ENCODE data around the gene SERPINA9.

DNA sequence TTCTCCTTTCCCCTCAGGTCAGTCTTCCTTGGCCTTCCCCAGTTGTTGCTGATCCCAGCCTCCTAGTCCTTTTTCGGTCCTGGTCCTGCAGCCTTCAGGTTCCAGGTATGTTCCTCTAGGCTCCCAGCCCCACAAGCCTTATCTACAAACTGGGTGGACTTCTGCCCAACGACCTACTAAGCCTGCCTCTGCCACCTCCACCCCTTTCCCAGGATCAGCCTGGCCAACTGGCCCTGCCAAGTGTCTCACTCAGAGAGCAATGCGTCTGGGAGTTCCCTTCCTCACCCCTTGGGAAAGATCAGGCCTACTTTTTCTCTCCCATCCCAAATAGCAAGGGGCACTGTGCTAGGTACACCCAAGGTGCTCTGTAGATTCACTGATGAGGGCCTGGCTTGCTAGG lies 33.4 kb upstream of the SERPINA9 start, which contains the start of gene SERPINA12:
- TF ChIP-seq JUND (IDR thresholded peaks at IDR 0.05) (no peak), POLR2AphosphoS5 (IDR thresholded peaks at IDR 0.05; ENCODE audit: low read depth, low read length) (no peak), POLR2A (IDR thresholded peaks at IDR 0.05; ENCODE audit: borderline replicate concordance, extremely low read depth, insufficient read depth, insufficient read length) (no peak), EZH2 (IDR thresholded peaks at IDR 0.05) (no peak)
- TF ChIP-seq, protein P1, sequence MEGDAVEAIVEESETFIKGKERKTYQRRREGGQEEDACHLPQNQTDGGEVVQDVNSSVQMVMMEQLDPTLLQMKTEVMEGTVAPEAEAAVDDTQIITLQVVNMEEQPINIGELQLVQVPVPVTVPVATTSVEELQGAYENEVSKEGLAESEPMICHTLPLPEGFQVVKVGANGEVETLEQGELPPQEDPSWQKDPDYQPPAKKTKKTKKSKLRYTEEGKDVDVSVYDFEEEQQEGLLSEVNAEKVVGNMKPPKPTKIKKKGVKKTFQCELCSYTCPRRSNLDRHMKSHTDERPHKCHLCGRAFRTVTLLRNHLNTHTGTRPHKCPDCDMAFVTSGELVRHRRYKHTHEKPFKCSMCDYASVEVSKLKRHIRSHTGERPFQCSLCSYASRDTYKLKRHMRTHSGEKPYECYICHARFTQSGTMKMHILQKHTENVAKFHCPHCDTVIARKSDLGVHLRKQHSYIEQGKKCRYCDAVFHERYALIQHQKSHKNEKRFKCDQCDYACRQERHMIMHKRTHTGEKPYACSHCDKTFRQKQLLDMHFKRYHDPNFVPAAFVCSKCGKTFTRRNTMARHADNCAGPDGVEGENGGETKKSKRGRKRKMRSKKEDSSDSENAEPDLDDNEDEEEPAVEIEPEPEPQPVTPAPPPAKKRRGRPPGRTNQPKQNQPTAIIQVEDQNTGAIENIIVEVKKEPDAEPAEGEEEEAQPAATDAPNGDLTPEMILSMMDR (IDR thresholded peaks at IDR 0.05 in 2 of 3, conservative IDR thresholded peaks at IDR 0.05 in 1 of 3; ENCODE audit: borderline replicate concordance in 1 of 3, insufficient read depth in 1 of 3, low read depth in 2 of 3, low read length in 2 of 3): no peak
